Measurements from ENCODE around the gene IRF2.

GRCh38 chr4:184357772-184358171 is 116.6 kb downstream of the IRF2 start:
- TF ChIP-seq POLR2AphosphoS5 (IDR thresholded peaks at IDR 0.05; ENCODE audit: borderline replicate concordance, low read depth, low read length), result no peak
- TF ChIP-seq EZH2 (IDR thresholded peaks at IDR 0.05), result no peak
- TF ChIP-seq FOXP2 (optimal IDR thresholded peaks at IDR 0.05; ENCODE audit: control extremely low read depth, extremely low read length, insufficient read depth), result no peak

Data from SK-N-MC (cell line).